H1 (cell line): Measurements from ENCODE around the gene OPCML. TPM values are rescaled to one million over a fixed set of nuclear protein-coding genes. Genes with fewer than 3 reads are reported as not detected.

Experiments
- CREB1 ChIP-seq: IDR thresholded peaks from 2 replicates; pipeline ENCODE4 v1.6.1; 2012; ENCODE audit warnings: inconsistent platforms
- EP300 ChIP-seq, 2 experiments: IDR thresholded peaks; 1 replicate in 1 of 2; 2 replicates in 1 of 2; pipeline ENCODE4 v1.6.1; 2011 to 2012; ENCODE audit warnings: low read depth in 2 of 2, low read length in 2 of 2, mild to moderate bottlenecking in 2 of 2, borderline replicate concordance in 1 of 2, inconsistent platforms in 1 of 2, moderate library complexity in 1 of 2
- RFX5 ChIP-seq: IDR thresholded peaks from 2 replicates; pipeline ENCODE4 v1.6.1; 2011; ENCODE audit warnings: low read depth, low read length, improper control_type of control experiment, borderline replicate concordance
- RXRA ChIP-seq: IDR thresholded peaks from 2 replicates; pipeline ENCODE4 v1.6.1; 2011; ENCODE audit warnings: low read depth, mild to moderate bottlenecking, low read length, moderate library complexity; ENCODE audit not compliant: insufficient read depth
- SP2 ChIP-seq: IDR thresholded peaks from 2 replicates; pipeline ENCODE4 v1.6.1; 2012; ENCODE audit warnings: mild to moderate bottlenecking, low read length, inconsistent platforms
- TBP ChIP-seq: IDR thresholded peaks from 2 replicates; pipeline ENCODE4 v1.6.1; 2011; ENCODE audit warnings: low read depth, low read length, improper control_type of control experiment
- USF2 ChIP-seq: IDR thresholded peaks from 2 replicates; pipeline ENCODE4 v1.6.1; 2011; ENCODE audit warnings: low read length, improper control_type of control experiment
- polyA plus RNA-seq, 7 experiments: library from polyadenylated mRNA; depleted of rRNA in 3 of 7; stranded (reverse) in 5 of 7; unstranded in 2 of 7; fragments of >200 nt in 5 of 7; fragments of 200-250 nt in 2 of 7; gene quantifications; 1 replicate in 5 of 7; 2 replicates in 1 of 7; 4 replicates in 1 of 7; pipeline versions ENCODE4 v1.2.1 to v1.2.3, GENCODE V29; 2011 to 2013; ENCODE audit warnings: missing spikeins in 2 of 7, mixed read lengths in 2 of 7
- total RNA-seq: library from RNA; stranded (reverse); fragmentation: NEBNext Ultra II Directional; extraction: Animal tissue kit (Norgen Biotek cat#: 25700); gene quantifications from 2 replicates; pipeline ENCODE4 v1.2.1, GENCODE V29; 2021
- TF ChIP-seq, protein P1 (sequence below): fragments of 300-600 bp; sonication (generic); IDR thresholded peaks from 2 replicates; pipeline ENCODE4 v1.7.1; 2012; ENCODE audit warnings: low read length, moderate library complexity, mild to moderate bottlenecking, inconsistent platforms; ENCODE audit not compliant: insufficient replicate concordance

OPCML gene
- total and polyA plus RNA-seq, 2 of the 8 experiments (the other 6 are each of a cell fraction or from before 2014, with no cell fraction given) = 2.3 to 3.1 TPM

GRCh38 chr11:132852361-132852760 lies 679.9 kb downstream of the OPCML start (continued):
- no peak for TF ChIP-seq USF2
- TF ChIP-seq RFX5 = no peak
- no peak for TF ChIP-seq RXRA
- no peak for TF ChIP-seq SP2
- TF ChIP-seq, protein P1, sequence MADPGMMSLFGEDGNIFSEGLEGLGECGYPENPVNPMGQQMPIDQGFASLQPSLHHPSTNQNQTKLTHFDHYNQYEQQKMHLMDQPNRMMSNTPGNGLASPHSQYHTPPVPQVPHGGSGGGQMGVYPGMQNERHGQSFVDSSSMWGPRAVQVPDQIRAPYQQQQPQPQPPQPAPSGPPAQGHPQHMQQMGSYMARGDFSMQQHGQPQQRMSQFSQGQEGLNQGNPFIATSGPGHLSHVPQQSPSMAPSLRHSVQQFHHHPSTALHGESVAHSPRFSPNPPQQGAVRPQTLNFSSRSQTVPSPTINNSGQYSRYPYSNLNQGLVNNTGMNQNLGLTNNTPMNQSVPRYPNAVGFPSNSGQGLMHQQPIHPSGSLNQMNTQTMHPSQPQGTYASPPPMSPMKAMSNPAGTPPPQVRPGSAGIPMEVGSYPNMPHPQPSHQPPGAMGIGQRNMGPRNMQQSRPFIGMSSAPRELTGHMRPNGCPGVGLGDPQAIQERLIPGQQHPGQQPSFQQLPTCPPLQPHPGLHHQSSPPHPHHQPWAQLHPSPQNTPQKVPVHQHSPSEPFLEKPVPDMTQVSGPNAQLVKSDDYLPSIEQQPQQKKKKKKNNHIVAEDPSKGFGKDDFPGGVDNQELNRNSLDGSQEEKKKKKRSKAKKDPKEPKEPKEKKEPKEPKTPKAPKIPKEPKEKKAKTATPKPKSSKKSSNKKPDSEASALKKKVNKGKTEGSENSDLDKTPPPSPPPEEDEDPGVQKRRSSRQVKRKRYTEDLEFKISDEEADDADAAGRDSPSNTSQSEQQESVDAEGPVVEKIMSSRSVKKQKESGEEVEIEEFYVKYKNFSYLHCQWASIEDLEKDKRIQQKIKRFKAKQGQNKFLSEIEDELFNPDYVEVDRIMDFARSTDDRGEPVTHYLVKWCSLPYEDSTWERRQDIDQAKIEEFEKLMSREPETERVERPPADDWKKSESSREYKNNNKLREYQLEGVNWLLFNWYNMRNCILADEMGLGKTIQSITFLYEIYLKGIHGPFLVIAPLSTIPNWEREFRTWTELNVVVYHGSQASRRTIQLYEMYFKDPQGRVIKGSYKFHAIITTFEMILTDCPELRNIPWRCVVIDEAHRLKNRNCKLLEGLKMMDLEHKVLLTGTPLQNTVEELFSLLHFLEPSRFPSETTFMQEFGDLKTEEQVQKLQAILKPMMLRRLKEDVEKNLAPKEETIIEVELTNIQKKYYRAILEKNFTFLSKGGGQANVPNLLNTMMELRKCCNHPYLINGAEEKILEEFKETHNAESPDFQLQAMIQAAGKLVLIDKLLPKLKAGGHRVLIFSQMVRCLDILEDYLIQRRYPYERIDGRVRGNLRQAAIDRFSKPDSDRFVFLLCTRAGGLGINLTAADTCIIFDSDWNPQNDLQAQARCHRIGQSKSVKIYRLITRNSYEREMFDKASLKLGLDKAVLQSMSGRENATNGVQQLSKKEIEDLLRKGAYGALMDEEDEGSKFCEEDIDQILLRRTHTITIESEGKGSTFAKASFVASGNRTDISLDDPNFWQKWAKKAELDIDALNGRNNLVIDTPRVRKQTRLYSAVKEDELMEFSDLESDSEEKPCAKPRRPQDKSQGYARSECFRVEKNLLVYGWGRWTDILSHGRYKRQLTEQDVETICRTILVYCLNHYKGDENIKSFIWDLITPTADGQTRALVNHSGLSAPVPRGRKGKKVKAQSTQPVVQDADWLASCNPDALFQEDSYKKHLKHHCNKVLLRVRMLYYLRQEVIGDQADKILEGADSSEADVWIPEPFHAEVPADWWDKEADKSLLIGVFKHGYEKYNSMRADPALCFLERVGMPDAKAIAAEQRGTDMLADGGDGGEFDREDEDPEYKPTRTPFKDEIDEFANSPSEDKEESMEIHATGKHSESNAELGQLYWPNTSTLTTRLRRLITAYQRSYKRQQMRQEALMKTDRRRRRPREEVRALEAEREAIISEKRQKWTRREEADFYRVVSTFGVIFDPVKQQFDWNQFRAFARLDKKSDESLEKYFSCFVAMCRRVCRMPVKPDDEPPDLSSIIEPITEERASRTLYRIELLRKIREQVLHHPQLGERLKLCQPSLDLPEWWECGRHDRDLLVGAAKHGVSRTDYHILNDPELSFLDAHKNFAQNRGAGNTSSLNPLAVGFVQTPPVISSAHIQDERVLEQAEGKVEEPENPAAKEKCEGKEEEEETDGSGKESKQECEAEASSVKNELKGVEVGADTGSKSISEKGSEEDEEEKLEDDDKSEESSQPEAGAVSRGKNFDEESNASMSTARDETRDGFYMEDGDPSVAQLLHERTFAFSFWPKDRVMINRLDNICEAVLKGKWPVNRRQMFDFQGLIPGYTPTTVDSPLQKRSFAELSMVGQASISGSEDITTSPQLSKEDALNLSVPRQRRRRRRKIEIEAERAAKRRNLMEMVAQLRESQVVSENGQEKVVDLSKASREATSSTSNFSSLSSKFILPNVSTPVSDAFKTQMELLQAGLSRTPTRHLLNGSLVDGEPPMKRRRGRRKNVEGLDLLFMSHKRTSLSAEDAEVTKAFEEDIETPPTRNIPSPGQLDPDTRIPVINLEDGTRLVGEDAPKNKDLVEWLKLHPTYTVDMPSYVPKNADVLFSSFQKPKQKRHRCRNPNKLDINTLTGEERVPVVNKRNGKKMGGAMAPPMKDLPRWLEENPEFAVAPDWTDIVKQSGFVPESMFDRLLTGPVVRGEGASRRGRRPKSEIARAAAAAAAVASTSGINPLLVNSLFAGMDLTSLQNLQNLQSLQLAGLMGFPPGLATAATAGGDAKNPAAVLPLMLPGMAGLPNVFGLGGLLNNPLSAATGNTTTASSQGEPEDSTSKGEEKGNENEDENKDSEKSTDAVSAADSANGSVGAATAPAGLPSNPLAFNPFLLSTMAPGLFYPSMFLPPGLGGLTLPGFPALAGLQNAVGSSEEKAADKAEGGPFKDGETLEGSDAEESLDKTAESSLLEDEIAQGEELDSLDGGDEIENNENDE = no peak
- no peak for TF ChIP-seq TBP
- no peak for TF ChIP-seq CREB1
- no peak for TF ChIP-seq EP300 (IDR thresholded peaks at IDR 0.05; ENCODE audit: borderline replicate concordance in 1 of 2, low read depth in 2 of 2, low read length in 2 of 2)
